ENCODE results near the gene ILK.
A peak's percentile ranks its signal among the peaks of the same experiment; 100 is the strongest.

Gene ILK

DNA sequence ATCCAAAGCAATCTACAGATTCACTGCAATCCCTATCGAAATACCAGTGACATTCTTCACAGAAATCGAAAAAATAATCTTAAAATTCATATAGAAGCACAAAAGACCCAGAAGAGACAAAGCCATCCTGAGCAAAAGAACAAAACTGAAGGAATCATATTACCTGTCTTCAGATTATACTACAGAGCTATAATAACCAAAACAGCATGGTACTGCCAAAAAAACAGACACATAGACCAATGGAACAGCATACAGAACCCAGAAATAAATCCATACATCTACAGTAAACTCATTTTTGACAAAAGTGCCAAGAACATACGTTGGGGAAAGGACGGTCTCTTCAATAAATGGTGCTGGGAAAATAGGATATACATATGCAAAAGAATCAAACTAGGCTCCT is 19.0 kb upstream of the ILK start:
- H3K27me3 ChIP-seq (ENCODE audit: insufficient read depth, low read length): no peaks in the 10 kb centered on the region
- no peak overlapping the region for H3K4me3 ChIP-seq (ENCODE audit: low read length)
- no peaks in the 10 kb centered on the region for H3K36me3 ChIP-seq (ENCODE audit: insufficient read depth, low read length)
- H3K4me1 ChIP-seq (ENCODE audit: insufficient read depth, low read length): no peaks in the 10 kb centered on the region
- H2AFZ ChIP-seq (ENCODE audit: low read depth, low read length): no peak overlapping the region
- peaks cover 12% of the 10 kb centered on the region for H3K9me3 ChIP-seq (ENCODE audit: low read length)

DNA sequence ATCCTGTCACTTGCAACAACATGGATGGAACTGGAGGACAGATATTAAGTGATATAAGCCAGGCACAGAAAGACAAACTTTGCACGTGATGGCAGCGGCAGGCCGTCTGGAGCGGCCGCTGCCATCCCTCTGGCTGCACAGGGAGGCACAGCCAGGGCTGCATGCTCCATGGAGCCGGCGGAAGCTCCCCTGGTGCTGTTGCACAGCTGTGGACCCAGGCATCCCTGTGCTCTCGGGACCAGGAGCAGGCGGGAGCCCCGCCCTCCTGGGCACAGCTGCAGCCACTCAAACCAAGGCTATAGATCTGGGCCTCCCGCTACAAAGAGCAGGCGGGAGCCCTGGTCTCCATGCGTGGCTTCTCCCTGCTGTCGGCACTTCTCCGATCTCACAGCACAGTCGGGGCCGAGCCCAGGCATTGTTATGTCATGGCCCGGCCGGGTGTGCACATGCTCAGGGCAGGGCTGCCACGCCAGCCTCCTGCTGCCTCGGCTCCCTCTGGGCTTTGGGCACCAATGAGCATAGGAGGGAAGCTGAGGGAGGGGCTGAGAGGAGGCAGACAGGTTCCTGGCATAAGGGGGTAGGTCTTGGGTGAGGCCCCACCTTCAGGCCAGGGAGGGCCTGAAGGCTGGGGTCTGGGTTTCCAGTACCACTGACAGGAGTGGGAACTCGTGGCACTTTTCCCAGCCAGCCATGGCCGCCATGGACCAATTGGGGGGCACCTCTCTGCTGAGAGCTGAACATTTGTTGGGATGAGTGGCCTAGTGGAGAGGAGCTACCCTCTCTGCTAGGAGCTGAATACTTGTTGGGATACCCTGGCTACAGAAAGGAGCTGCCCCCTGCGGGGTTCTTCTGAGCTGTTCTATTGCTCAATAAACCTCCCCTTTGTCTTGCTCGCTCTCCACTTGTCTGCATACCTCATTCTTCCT is 16.9 kb upstream of the ILK start:
- Histone ChIP-seq H3K9me3 (ENCODE audit: low read length) (peaks cover 7% of the 10 kb centered on the region), H2AFZ (ENCODE audit: low read depth, low read length) (no peak overlapping the region), H3K4me3 (ENCODE audit: low read length) (no peak overlapping the region)

DNA sequence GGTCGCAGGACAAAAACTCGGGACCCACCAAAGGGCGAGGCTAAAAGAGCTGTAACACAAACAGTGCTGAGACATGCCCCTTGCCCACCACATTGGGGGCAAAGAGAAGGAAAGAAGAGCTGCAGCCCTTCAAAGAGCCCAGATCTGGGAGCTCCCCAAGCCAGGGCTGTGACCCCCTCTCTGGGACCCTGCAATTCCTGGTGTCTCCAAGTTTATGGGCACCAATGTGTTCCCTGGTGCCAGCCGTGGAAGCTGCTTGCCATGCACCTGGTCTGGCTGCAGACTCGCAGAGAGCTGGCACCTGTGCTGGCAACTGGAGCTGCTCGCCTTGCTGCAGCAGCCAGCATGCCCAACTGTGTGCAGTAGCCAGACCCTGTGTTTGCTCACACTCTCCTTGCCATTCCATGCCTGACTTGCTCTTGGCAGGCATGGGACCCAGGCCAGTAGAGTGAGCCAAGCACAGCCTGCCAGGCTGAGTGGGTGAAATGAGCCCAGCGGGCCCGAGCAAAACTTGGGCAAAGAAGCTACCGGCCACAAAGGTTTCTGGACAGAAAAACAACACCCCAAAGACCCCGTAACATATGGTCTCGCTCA is 16.1 kb upstream of the ILK start:
- peaks cover 7% of the 10 kb centered on the region for H3K9me3 ChIP-seq (ENCODE audit: low read length)
- peaks cover 7% of the 10 kb centered on the region for H3K36me3 ChIP-seq (ENCODE audit: insufficient read depth, low read length)
- no peaks in the 10 kb centered on the region for H3K4me1 ChIP-seq (ENCODE audit: insufficient read depth, low read length)
- no peak overlapping the region for H2AFZ ChIP-seq (ENCODE audit: low read depth, low read length)
- no peak overlapping the region for H3K4me3 ChIP-seq (ENCODE audit: low read length)
- H3K27me3 ChIP-seq (ENCODE audit: insufficient read depth, low read length): no peaks in the 10 kb centered on the region

More for the DNA sequence above, 16.9 kb upstream of the ILK start:
- Histone ChIP-seq H3K36me3 (ENCODE audit: insufficient read depth, low read length) (peaks cover 1% of the 10 kb centered on the region), H3K27me3 (ENCODE audit: insufficient read depth, low read length) (no peaks in the 10 kb centered on the region), H3K4me1 (ENCODE audit: insufficient read depth, low read length) (no peaks in the 10 kb centered on the region)

DNA sequence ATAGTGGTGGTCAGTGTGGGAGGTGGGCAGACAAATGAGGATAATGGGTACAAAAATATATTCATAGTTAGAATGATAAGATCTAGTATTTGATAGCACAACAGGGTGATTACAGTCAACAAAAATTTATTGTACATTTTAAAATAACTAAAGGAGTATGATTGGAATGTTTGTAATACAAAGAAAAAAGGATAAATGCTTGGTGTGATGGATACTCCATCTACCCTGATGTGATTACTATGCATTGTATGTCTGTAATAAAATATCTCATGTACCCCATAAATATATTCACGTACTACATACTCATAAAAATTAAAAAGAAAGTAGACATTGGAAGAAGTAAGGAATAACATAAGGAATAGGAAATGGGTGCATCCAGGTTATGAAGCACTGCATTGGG is 15.6 kb upstream of the ILK start:
- H3K36me3 ChIP-seq (ENCODE audit: insufficient read depth, low read length): peaks cover 7% of the 10 kb centered on the region
- H3K9me3 ChIP-seq (ENCODE audit: low read length): peaks cover 7% of the 10 kb centered on the region
- no peaks in the 10 kb centered on the region for H3K27me3 ChIP-seq (ENCODE audit: insufficient read depth, low read length)
- H2AFZ ChIP-seq (ENCODE audit: low read depth, low read length): no peak overlapping the region
- no peaks in the 10 kb centered on the region for H3K4me1 ChIP-seq (ENCODE audit: insufficient read depth, low read length)
- H3K4me3 ChIP-seq (ENCODE audit: low read length): no peak overlapping the region

DNA sequence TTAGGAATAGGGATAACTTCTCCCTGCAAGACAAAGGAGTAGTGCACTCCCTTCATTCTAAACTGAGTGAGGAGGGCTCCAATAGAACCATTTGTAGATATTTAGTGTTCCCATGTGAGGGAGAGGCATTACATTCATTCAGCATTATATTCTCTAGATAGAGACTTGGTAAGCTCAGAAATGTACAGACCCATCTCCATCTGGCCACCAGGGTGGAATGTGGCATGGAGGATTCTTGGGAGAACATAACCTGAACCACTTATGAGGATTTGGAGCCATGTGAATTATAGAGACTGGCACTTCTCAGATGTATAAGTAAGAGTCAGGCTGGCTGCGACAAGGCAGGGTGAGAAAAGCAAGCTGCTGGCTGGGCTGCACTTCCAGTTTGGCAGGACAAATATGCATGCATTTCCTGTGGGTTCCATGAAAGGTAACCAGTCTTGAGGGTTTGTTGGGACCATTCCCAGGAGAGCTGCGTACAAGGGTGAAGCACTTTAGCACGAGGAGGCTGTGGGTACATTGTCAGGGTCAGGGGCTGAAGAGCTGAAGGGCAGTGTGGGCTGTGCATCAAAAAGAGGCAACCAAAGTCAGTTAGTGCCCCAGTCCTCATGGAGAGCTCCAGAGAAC is 9.3 kb upstream of the ILK start:
- Histone ChIP-seq H3K4me3 (ENCODE audit: low read length) (no peak overlapping the region), H2AFZ (ENCODE audit: low read depth, low read length) (no peak overlapping the region), H3K9me3 (ENCODE audit: low read length) (no peaks in the 10 kb centered on the region), H3K36me3 (ENCODE audit: insufficient read depth, low read length) (peaks cover 32% of the 10 kb centered on the region), H3K27me3 (ENCODE audit: insufficient read depth, low read length) (no peaks in the 10 kb centered on the region), H3K4me1 (ENCODE audit: insufficient read depth, low read length) (peaks cover 8% of the 10 kb centered on the region)

DNA sequence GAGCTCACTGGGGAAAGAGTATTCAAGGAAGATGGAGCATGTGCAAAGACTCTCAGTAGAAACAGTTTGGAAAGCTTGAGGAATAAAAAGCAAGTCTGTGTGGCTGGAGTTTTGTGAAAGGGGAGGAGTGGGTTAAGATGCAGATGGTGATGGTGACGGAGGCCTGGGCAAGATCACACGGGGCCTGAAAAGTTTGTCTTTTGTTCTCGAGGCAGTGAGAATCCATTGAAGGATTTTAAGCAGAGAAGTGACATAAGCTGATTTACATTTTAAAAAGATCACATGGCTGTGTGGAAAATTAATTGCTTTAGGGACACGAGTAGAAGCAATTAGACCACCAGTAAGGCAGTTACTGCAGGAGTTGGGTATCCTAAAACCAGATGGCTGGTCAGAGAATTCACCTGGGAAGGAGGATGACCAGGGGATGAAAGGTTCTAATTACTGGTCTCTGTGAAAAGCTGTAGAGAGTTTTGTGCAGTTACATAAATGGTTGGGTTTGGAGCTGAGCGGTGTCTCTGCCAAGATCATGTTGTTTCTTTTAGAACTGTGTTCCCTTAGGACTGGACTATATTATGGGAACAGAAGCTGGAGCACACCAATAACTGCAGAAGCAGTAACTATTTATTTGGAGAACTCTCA is 7.2 kb upstream of the ILK start:
- peaks cover 52% of the 10 kb centered on the region for H3K36me3 ChIP-seq (ENCODE audit: insufficient read depth, low read length)
- H3K27me3 ChIP-seq (ENCODE audit: insufficient read depth, low read length): no peaks in the 10 kb centered on the region
- no peaks in the 10 kb centered on the region for H3K9me3 ChIP-seq (ENCODE audit: low read length)
- no peak overlapping the region for H2AFZ ChIP-seq (ENCODE audit: low read depth, low read length)
- H3K4me1 ChIP-seq (ENCODE audit: insufficient read depth, low read length): peaks cover 8% of the 10 kb centered on the region
- H3K4me3 ChIP-seq (ENCODE audit: low read length): no peak overlapping the region

DNA sequence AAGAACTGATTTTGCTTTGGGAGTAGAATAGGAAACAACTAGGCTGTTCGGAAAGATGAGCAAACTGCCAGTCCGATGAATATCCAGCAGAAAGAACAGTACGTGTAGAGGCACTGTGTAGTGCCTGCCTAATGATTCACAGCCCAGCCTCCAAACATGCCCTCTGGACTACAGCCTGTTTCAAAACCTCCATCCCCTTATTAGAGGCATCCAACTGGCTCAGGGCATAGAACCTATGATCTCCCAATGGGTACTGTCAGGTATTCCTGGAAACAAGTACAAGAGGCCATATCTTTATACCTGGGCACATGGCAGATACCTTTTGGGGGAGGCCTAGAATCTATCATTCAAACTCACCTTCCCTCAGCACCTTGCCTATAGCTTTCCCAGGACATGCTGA is 5.0 kb upstream of the ILK start:
- Histone ChIP-seq H3K4me1 (ENCODE audit: insufficient read depth, low read length) (peaks cover 20% of the 10 kb centered on the region), H3K27me3 (ENCODE audit: insufficient read depth, low read length) (no peaks in the 10 kb centered on the region), H2AFZ (ENCODE audit: low read depth, low read length) (no peak overlapping the region), H3K9me3 (ENCODE audit: low read length) (no peaks in the 10 kb centered on the region), H3K4me3 (ENCODE audit: low read length) (no peak overlapping the region), H3K36me3 (ENCODE audit: insufficient read depth, low read length) (peaks cover 50% of the 10 kb centered on the region)

DNA sequence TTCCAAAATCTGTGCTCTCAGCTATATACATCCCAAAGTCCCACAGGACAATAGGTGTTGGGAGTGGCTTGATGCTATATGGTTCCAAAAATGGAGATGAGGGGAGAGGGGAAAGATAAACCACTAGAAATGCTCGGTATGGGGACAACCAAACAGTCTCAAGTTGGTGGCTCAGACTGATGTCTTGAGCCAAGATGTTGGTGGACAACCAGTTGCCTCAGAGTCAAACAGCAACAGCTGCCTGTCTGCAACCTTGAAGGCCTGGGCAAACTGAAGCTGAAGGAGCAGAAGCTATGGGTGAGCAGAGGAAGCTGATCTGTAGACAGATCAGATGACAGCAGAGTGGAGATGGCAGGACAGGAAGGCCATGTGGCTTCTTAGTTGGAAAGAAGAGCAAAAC is 4.1 kb upstream of the ILK start:
- Histone ChIP-seq H2AFZ (ENCODE audit: low read depth, low read length) (no peak overlapping the region), H3K27me3 (ENCODE audit: insufficient read depth, low read length) (no peaks in the 10 kb centered on the region), H3K36me3 (ENCODE audit: insufficient read depth, low read length) (peaks cover 48% of the 10 kb centered on the region), H3K4me3 (ENCODE audit: low read length) (no peak overlapping the region), H3K9me3 (ENCODE audit: low read length) (no peaks in the 10 kb centered on the region), H3K4me1 (ENCODE audit: insufficient read depth, low read length) (peaks cover 21% of the 10 kb centered on the region)

DNA sequence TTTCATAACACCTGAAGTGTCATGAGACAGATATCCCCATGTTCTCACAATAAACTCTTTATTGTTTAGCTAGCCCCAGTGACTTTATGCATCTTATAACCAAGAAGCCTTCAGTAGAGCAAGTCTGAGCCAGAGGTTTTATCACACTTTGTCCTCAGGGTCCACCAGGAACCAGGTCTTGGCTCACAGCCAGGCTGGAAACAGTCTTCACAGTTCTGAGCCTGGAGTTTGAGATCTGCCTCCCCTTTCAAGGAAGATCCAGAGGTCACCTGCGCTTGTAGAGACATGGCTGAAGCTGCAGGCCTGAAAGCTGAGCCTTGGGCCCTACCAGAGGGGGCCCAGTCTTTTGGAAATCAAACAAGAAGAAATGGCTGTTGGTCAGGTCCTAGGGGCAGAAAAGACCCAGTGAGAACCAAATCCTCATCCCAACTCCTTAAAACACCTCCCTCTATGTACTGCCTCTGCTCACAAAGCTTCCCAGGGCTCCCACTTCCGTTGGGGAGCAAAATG is 3.6 kb upstream of the ILK start:
- Histone ChIP-seq H3K27me3 (ENCODE audit: insufficient read depth, low read length) (no peaks in the 10 kb centered on the region), H3K4me3 (ENCODE audit: low read length) (no peak overlapping the region), H2AFZ (ENCODE audit: low read depth, low read length) (no peak overlapping the region), H3K9me3 (ENCODE audit: low read length) (no peaks in the 10 kb centered on the region), H3K36me3 (ENCODE audit: insufficient read depth, low read length) (peaks cover 45% of the 10 kb centered on the region), H3K4me1 (ENCODE audit: insufficient read depth, low read length) (peaks cover 26% of the 10 kb centered on the region)

DNA sequence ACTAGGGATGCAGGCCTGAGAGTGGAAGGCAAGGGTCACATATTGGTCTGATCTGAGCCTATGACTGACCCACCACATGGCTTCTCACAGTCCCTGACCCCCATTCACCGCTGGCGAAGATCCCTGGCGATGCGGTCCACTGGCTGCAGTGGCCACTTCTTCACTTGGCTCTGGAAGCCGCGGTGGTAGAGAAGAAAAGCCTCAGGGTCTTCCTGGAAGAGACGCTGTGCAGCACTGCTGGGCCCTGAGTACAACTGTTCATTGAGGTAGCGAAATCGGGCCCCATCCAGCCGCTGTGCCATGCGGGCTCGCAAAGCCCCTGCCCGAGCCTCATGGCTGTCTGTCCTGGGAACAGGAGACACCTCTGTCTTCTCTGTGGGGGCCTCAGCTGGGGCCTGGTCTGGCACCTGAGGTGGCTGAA is 2.5 kb upstream of the ILK start:
- Histone ChIP-seq H3K36me3 (ENCODE audit: insufficient read depth, low read length) (peaks cover 45% of the 10 kb centered on the region), H3K27me3 (ENCODE audit: insufficient read depth, low read length) (no peaks in the 10 kb centered on the region), H3K9me3 (ENCODE audit: low read length) (no peaks in the 10 kb centered on the region), H3K4me3 (ENCODE audit: low read length) (no peak overlapping the region), H2AFZ (ENCODE audit: low read depth, low read length) (no peak overlapping the region), H3K4me1 (ENCODE audit: insufficient read depth, low read length) (peaks cover 33% of the 10 kb centered on the region)

DNA sequence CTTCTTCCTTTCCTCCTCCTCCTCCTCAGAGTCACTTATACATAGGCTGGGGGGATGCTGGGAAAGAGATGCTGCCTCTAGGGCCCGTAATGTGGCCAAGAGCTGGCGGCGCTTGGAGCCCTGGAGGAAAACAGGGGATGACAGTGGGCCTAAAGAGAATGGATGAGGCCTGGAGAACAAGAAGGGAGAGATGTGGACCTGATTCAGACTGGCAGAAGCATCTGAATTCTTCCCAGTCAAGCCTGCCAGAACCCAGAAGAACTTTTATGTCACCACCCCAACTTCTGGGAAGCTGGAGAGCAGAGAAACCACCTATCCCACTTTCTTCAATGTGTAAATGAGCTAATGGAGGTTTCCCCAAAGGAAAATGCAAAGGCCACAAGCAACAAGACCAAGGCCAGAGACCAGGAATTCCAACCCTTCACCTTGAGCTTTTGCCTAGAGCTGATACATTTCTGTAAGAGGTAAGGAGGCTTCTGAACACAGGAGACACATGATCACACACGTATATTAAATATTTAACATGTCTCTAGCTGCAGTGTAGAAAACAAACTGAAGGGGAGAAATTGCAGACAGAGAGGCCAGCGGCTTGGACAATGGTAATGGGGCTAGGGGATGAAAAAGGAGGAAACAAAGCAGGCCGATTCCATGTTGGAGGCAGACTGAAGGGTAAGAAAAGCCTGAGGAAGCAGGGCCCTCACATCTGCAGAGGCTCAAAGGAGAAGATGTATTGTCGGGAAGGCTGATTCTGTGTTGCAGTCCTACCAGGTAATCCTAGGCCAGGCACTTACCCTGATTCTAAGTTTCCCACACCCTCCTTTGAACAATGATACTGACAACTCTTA is 1.3 kb upstream of the ILK start:
- Histone ChIP-seq H3K9me3 (ENCODE audit: low read length) (no peaks in the 10 kb centered on the region), H3K4me1 (ENCODE audit: insufficient read depth, low read length) (peaks cover 38% of the 10 kb centered on the region), H2AFZ (ENCODE audit: low read depth, low read length) (no peak overlapping the region), H3K36me3 (ENCODE audit: insufficient read depth, low read length) (peaks cover 40% of the 10 kb centered on the region), H3K27me3 (ENCODE audit: insufficient read depth, low read length) (no peaks in the 10 kb centered on the region), H3K4me3 (ENCODE audit: low read length) (peak overlapping the region; percentile 92)

DNA sequence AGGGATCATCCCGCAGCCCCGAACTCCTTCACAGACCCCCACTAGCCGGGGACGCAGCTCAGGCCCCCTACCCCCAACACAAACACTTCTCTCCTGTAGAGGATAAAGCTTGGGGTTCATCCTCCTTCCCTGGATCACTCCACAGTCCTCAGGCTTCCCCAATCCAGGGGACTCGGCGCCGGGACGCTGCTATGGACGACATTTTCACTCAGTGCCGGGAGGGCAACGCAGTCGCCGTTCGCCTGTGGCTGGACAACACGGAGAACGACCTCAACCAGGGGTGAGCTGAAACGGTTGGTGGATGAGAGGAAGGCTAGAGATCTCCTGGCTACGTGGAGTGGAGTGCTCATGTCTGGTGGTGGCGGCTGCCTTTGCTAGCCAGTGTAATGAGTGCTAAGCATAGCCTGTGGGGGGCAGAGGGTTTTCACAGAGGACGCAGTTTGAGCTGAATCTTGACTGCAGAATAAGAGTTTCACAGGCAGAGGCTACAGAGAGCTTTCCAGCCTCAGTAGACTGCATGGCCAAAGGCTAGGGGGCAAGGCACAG is 580 bp downstream of the ILK start:
- Histone ChIP-seq H3K9me3 (ENCODE audit: low read length) (no peaks in the 10 kb centered on the region), H2AFZ (ENCODE audit: low read depth, low read length) (peak overlapping the region; percentile 68), H3K27me3 (ENCODE audit: insufficient read depth, low read length) (no peaks in the 10 kb centered on the region), H3K4me1 (ENCODE audit: insufficient read depth, low read length) (peaks cover 44% of the 10 kb centered on the region), H3K4me3 (ENCODE audit: low read length) (peak overlapping the region; percentile 92), H3K36me3 (ENCODE audit: insufficient read depth, low read length) (peaks cover 44% of the 10 kb centered on the region)
